OCI-M1 (cell line): ENCODE data around the gene PKHD1.
"Not testable (repeated sequence)": the region's sequence is repeated elsewhere in the genome, so short reads cannot be mapped to it uniquely, and the experiment has no call there.

Source experiments
- DNase-seq: peaks from one replicate; lab custom pipeline; 2025; lab: John Stamatoyannopoulos, UW

Gene PKHD1

GRCh38 chr6:51992876-51993275 lies 94.5 kb downstream of the PKHD1 start:
- no peak for DNase-seq

- DNase-seq = no peak
These were observed 97.6 kb downstream of the PKHD1 start for GRCh38 chr6:51989789-51990188.

- no peak for DNase-seq
These were observed 100.5 kb downstream of the PKHD1 start for GRCh38 chr6:51986864-51987263.

GRCh38 chr6:51983564-51983963 lies 103.8 kb downstream of the PKHD1 start:
- DNase-seq = no peak

- not testable (repeated sequence) for DNase-seq
These were observed 104.7 kb downstream of the PKHD1 start for GRCh38 chr6:51982695-51983094.

- no peak for DNase-seq
These were observed 111.0 kb downstream of the PKHD1 start for GRCh38 chr6:51976374-51976773.

- no peak for DNase-seq
These were observed 114.8 kb downstream of the PKHD1 start for GRCh38 chr6:51972659-51973058.

GRCh38 chr6:51968265-51968664 lies 119.1 kb downstream of the PKHD1 start:
- no peak for DNase-seq

GRCh38 chr6:51965222-51965801 lies 122.1 kb downstream of the PKHD1 start:
- no peak for DNase-seq

GRCh38 chr6:51963980-51964379 lies 123.4 kb downstream of the PKHD1 start:
- DNase-seq = no peak

GRCh38 chr6:51962354-51962753 lies 125.1 kb downstream of the PKHD1 start:
- no peak for DNase-seq

- no peak for DNase-seq
These were observed 127.0 kb downstream of the PKHD1 start for GRCh38 chr6:51960419-51960818.

- peak; percentile 89 for DNase-seq
These were observed 127.5 kb downstream of the PKHD1 start for GRCh38 chr6:51959744-51960383.

GRCh38 chr6:51954681-51955080 lies 132.7 kb downstream of the PKHD1 start:
- no peak for DNase-seq

GRCh38 chr6:51953246-51953645 lies 134.2 kb downstream of the PKHD1 start:
- no peak for DNase-seq

- DNase-seq = no peak
These were observed 135.5 kb downstream of the PKHD1 start for GRCh38 chr6:51951924-51952323.

- no peak for DNase-seq
These were observed 137.9 kb downstream of the PKHD1 start for GRCh38 chr6:51949526-51949925.

- not testable (repeated sequence) for DNase-seq
These were observed 147.7 kb downstream of the PKHD1 start for GRCh38 chr6:51939695-51940094.

GRCh38 chr6:51936531-51937290 lies 150.7 kb downstream of the PKHD1 start:
- no peak for DNase-seq

GRCh38 chr6:51934098-51934497 lies 153.3 kb downstream of the PKHD1 start:
- peak; percentile 65 for DNase-seq

GRCh38 chr6:51932956-51933355 lies 154.5 kb downstream of the PKHD1 start:
- no peak for DNase-seq

GRCh38 chr6:51930602-51931001 lies 156.8 kb downstream of the PKHD1 start:
- no peak for DNase-seq

- DNase-seq = no peak
These were observed 157.4 kb downstream of the PKHD1 start for GRCh38 chr6:51929934-51930574.
